Epithelial cell of esophagus (primary cell): ENCODE data around the gene ZNF605.
"Not testable (repeated sequence)": the region's sequence is repeated elsewhere in the genome, so short reads cannot be mapped to it uniquely, and the experiment has no call there.

Experiments used
- DNase-seq: peaks from one replicate; pipeline ENCODE4 v3.0.0; 2010; ENCODE audit warnings: low read depth
- H3K4me3 ChIP-seq: 2 replicates; pipeline ENCODE4 v1.5.1; 2011; ENCODE audit warnings: mild to moderate bottlenecking, low read length, control low read depth
- TF ChIP-seq, protein P1 (sequence below): IDR thresholded peaks from 2 replicates; pipeline ENCODE4 v1.5.1; 2011; ENCODE audit warnings: low read depth, mild to moderate bottlenecking, low read length, control low read depth, inconsistent platforms; ENCODE audit not compliant: insufficient read depth; ENCODE audit errors: missing control alignments

ZNF605 gene

DNA sequence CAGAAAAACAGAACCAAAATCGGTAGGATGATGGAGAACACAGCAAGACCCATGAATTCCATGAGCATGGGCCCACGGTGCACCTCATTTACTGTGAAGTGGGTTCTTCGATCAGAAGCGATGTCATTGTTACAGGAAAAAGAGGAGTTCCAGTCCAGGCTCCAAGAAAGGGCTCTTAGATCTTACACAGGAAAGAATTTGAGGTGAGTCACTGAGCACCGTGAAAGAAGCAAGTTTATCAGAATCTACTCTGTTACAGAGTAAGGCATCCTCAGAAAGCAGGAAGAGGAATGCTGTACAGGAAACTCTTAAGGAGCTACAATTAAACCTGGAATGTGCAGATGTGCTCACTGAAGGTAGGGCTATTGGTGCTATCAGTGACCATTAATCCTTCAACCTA, 57.1 kb downstream of the ZNF605 start:
- H3K4me3 ChIP-seq, result no peak overlapping the region
- peak; percentile 29 for DNase-seq
- TF ChIP-seq, protein P1, sequence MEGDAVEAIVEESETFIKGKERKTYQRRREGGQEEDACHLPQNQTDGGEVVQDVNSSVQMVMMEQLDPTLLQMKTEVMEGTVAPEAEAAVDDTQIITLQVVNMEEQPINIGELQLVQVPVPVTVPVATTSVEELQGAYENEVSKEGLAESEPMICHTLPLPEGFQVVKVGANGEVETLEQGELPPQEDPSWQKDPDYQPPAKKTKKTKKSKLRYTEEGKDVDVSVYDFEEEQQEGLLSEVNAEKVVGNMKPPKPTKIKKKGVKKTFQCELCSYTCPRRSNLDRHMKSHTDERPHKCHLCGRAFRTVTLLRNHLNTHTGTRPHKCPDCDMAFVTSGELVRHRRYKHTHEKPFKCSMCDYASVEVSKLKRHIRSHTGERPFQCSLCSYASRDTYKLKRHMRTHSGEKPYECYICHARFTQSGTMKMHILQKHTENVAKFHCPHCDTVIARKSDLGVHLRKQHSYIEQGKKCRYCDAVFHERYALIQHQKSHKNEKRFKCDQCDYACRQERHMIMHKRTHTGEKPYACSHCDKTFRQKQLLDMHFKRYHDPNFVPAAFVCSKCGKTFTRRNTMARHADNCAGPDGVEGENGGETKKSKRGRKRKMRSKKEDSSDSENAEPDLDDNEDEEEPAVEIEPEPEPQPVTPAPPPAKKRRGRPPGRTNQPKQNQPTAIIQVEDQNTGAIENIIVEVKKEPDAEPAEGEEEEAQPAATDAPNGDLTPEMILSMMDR, result no peak

DNA sequence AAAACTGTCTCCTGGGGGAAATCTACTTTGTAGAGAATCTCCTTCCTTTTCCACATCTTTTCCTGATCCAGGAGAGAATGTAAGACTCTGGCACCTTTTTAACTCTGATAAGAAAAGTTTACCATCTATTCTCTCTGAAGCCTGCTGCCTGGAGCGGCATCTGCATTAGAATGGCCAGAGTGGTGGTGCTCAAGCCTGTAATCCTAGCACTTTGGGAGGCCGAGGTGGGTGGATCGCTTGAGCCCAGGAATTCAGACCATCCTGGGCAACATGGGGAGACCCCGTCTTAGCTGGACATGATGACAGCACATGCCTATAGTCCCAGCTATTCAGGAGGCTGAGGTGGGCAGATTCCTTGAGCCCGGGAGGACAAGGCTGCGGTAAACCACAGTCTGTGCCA, 67.3 kb downstream of the ZNF605 start:
- TF ChIP-seq, protein P1, result no peak

DNA sequence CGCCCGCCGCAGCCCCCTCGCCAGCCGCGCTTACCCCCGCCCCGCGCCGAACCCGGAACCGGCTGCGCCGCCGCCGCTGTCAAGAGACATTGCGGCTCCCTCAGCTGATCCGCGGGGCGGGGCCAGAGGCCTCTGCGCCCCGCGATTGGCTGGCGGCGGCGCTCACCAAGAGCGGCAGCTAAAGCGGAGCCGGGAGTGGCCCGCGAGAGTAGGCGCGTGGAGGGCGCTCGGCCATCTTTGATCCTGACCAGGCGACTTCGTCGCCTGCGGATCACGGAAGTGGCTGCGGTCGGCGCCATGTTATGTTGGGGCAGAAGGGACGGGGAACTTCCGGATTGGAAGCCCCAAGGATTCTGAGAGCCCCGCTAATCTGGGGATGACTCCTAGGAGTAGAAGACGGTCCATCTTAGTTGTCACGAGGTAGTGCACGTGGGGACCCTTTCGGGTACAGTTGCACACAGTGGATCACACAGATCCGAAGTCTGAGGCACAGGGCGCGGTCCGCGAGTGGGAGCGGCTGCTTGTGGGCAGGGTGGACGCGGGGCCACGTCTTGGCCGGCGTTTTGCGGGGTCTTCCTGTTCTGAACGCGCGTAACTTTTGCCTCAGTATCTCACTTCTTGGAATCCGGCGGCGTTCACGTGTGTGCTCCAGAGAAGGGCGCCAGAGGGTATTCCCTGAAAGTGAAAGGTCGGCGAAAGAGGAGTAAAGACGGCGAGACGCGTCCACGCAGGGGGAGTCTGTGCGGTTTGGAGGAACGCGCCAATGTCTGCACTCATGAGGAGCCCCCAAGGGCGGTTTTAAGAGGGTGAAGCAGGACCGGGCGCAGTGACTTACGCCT, 68.4 kb downstream of the ZNF605 start, which contains the start of gene CHFR:
TSS of gene CHFR (minus strand) at position 93 of the 839 bp plus-strand sequence. CDS start 277 bp downstream, outside the sequence.
- H3K4me3 ChIP-seq, result peak within 1 kb of the TSS; percentile 88
- peak; percentile 98 for DNase-seq
- TF ChIP-seq, protein P1, result no peak

More for the DNA sequence above, 67.3 kb downstream of the ZNF605 start:
- DNase-seq, result no peak
- no peak overlapping the region for H3K4me3 ChIP-seq

DNA sequence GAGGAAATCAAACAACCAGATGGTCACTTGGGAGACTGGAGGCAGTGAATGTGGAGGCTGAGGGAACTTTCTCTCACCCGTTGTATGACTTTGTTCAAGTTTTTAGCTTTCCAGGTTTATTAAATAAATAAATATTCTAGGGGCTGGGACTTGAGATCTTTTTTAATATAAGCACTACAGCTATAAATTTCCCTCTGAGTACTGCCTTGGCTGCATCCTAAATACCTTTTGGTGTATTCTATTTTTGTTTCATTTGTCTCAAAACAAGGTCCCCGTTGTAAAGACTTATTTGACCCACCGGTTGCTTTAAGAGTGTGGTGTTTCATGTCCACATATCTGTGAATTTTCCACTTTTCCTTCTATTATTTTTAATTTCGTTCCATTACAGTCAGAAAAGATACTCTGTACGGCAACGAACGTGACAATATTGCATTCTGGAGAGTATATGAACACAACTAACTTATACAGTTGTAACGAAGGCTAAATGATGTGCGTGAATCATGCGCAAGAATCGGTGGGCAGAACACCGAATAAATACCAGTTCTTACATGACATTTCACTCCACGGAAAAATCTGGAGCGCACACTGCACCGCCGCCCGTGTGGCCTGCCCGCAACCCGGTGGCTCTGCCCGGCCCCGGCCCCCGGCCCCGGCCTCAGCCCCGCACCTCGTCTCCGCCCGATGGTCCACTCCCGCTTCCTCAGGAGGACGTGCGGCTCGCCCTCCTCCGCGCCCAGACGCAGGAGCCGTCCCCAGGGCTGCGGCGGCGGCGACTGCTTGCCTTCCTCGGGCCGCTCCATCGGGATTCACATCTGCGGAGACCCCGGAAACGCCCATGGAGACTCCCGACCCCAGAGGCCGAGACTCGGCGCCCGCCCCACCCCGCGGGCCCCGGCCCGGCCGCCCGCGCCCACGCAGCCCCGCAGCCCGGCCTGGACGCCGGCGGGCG, 69.3 kb downstream of the ZNF605 start:
- TF ChIP-seq, protein P1, result no peak

DNA sequence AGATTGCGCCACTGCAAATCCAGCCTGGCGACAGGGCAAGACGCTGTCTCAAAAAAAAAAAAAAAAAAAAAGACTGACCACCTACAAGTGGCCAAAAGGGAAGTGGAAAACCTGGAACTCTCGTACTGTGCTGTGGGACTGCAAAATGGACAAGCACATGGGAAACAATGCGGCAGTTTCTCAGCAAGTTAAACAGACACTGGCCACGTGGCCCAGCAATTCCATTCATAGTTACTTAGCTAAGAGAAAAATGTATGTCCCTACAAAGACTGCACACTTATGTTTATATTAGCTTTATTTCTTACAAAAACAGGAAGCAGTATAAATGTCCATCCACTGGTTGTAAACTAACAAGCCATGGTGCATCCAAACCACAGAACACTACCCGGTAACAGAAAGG, 74.3 kb downstream of the ZNF605 start:
- TF ChIP-seq, protein P1, result no peak
- no peak overlapping the region for H3K4me3 ChIP-seq
- DNase-seq, result no peak

More for the DNA sequence above, 69.3 kb downstream of the ZNF605 start:
- H3K4me3 ChIP-seq, result peak overlapping the region; percentile 65
- DNase-seq, result peak; percentile 9

DNA sequence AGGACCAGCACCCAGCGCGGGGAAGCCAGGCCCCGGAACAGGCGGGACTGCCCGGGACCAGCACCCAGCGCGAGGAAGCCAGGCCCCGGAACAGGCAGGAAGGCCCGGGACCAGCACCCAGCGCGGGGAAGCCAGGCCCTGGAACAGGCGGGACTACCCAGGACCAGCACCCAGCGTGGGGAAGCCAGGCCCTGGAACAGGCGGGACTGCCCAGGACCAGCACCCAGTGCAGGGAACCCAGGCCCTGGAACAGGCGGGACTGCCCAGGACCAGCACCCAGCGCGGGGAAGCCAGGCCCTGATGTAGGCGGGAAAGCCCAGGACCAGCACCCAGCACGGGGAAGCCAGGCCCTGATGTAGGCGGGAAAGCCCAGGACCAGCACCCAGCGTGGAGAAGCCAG, 81.5 kb downstream of the ZNF605 start:
- DNase-seq, H3K4me3 ChIP-seq: not testable (repeated sequence)

DNA sequence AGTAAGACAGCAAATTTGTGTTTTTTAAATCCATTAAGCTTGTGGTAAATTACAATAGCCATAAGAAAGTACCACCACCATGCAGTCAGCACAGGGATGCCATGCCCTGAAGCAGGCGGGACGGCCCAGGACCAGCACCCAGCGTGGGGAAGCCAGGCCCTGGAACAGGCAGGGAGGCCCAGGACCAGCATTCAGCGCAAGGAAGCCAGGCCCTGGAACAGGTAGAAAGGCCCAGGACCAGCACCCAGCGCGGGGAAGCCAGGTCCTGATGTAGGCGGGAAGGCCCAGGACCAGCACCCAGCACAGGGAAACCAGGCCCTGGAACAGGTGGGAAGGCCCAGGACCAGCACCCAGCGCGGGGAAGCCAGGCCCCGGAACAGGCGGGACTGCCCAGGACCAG, 81.9 kb downstream of the ZNF605 start:
- H3K4me3 ChIP-seq, result no peak overlapping the region
- TF ChIP-seq, protein P1, result no peak
- DNase-seq, result no peak
